Psoas muscle (tissue), 8 donors: ENCODE results near the gene FOXL2NB. TPM values are rescaled to one million over a fixed set of nuclear protein-coding genes. Genes with fewer than 3 reads are reported as not detected.

ENCODE experiments used
- ATAC-seq, 4 donors: fragments of 200-7000 bp; cut with Tn5 transposase; one replicate each; pipeline ENCODE4 v1.9.1; 2020; ENCODE audit warnings: moderate library complexity in 3 of 4, mild to moderate bottlenecking in 2 of 4
- DNase-seq, 2 donors: peaks; one replicate each; pipeline ENCODE4 v3.0.0-alpha.2; 2020
- H3K27ac ChIP-seq: fragments of 200-600 bp; one replicate; pipeline ENCODE4 v1.8.0; 2022
- H3K27me3 ChIP-seq, 3 donors: fragments of 200-600 bp in 1 of 3; one replicate each; pipeline versions ENCODE4 v1.6.1 to v1.8.0; 2013 to 2022; ENCODE audit warnings: low read length in 2 of 3, mild to moderate bottlenecking in 2 of 3, moderate library complexity in 1 of 3; ENCODE audit not compliant: insufficient read depth in 3 of 3
- H3K36me3 ChIP-seq, 2 donors: fragments of 200-600 bp in 1 of 2; one replicate each; pipeline versions ENCODE4 v1.6.1 to v1.8.0; 2013 to 2022; ENCODE audit warnings: low read depth in 1 of 2, mild to moderate bottlenecking in 1 of 2, moderate library complexity in 1 of 2; ENCODE audit not compliant: insufficient read depth in 1 of 2
- H3K4me1 ChIP-seq: fragments of 200-600 bp; one replicate; pipeline ENCODE4 v1.8.0; 2022
- H3K4me3 ChIP-seq: fragments of 200-600 bp; one replicate; pipeline ENCODE4 v1.8.0; 2022; ENCODE audit warnings: mild to moderate bottlenecking
- H3K9me3 ChIP-seq: fragments of 200-600 bp; one replicate; pipeline ENCODE4 v1.8.0; 2022
- WGBS, 3 donors: extraction: QIAGEN DNeasy Blood & Tissue Kit; methylation state at CpG; one replicate each; pipeline versions ENCODE4 v1.1.6 to v1.1.7; 2013; 5-methylcytosine and 5-hydroxymethylcytosine counted together
- intact Hi-C, 2 donors: fragments of 100-400 bp; cut with DNase I; formaldehyde crosslinking; loops; one replicate each; pipeline versions ENCODE4 v1.11.0 to v1.14.2; 2022
- polyA plus RNA-seq, 3 donors: library from polyadenylated mRNA; stranded (reverse); fragments of 200-250 nt; gene quantifications; one replicate each; pipeline ENCODE4 v1.2.3, GENCODE V29; 2013
- total RNA-seq, 4 donors: library from RNA; stranded (reverse); fragmentation: NEBNext Ultra II Directional in 2 of 4; extraction: Animal tissue kit (Norgen Biotek cat#: 25700) in 2 of 4; gene quantifications; one replicate each; pipeline versions ENCODE4 v1.2.1 to v1.2.4, GENCODE V29; 2021 to 2023
- TF ChIP-seq, protein P1 (sequence below): fragments of 200-600 bp; IDR thresholded peaks from one replicate; pipeline ENCODE4 v1.8.0; 2022; ENCODE audit warnings: antibody characterized with exemption
- donor health status: healthy with polysubstance abuse.
- donor health status: DM: no; HTN: no; CAD: no; lungs with moderate emphysema.
- donor health status: Bipolar disorder and iron deficiency.
- donor health status: healthy.
- donor health status: DM: yes; HTN: yes; CAD: no.
- donor health status: DM: no; HTN: no; CAD: no.
- donor health status: DM: no; HTN: no; CAD: no.
- donor health status: DM: yes; HTN: yes; CAD: no.

The FOXL2NB gene
- total and polyA plus RNA-seq, 7 donors, result 0.06 to 0.14 TPM; not detected in 5

DNA sequence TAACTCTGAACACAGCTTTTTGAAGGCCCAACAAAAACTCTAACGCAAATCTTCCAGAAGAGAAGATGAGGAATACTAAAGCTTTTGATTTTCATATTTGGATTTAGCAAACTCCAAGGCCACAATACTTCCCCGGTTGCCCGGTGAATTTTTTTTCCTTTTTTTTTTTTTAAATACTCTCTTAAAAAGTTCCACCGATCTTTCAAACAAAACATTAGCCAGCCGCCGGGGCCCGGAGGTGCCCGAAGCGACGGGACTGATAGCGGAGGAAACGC, 2.4 kb upstream of the FOXL2NB start:
- intact Hi-C loops, result no loop called here
- H3K9me3 ChIP-seq, result no peaks in the 10 kb centered on the region
- H3K36me3 ChIP-seq, result no peaks in the 10 kb centered on the region
- peaks cover 9% of the 10 kb centered on the region for H3K4me1 ChIP-seq
- TF ChIP-seq, protein P1, sequence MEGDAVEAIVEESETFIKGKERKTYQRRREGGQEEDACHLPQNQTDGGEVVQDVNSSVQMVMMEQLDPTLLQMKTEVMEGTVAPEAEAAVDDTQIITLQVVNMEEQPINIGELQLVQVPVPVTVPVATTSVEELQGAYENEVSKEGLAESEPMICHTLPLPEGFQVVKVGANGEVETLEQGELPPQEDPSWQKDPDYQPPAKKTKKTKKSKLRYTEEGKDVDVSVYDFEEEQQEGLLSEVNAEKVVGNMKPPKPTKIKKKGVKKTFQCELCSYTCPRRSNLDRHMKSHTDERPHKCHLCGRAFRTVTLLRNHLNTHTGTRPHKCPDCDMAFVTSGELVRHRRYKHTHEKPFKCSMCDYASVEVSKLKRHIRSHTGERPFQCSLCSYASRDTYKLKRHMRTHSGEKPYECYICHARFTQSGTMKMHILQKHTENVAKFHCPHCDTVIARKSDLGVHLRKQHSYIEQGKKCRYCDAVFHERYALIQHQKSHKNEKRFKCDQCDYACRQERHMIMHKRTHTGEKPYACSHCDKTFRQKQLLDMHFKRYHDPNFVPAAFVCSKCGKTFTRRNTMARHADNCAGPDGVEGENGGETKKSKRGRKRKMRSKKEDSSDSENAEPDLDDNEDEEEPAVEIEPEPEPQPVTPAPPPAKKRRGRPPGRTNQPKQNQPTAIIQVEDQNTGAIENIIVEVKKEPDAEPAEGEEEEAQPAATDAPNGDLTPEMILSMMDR, result no peak
- H3K27ac ChIP-seq, result no peak overlapping the region
- H3K4me3 ChIP-seq, result peak overlapping the region; percentile 72
- DNase-seq (no peak), ATAC-seq (no peak)
- H3K27me3 ChIP-seq, result peaks cover 0 to 99% (median 45%) of the 10 kb centered on the region in 3 donors
- WGBS, 3 donors, result 37 to 50% (median 43%) methylated on average over 12 of the region's 12 CpGs

DNA sequence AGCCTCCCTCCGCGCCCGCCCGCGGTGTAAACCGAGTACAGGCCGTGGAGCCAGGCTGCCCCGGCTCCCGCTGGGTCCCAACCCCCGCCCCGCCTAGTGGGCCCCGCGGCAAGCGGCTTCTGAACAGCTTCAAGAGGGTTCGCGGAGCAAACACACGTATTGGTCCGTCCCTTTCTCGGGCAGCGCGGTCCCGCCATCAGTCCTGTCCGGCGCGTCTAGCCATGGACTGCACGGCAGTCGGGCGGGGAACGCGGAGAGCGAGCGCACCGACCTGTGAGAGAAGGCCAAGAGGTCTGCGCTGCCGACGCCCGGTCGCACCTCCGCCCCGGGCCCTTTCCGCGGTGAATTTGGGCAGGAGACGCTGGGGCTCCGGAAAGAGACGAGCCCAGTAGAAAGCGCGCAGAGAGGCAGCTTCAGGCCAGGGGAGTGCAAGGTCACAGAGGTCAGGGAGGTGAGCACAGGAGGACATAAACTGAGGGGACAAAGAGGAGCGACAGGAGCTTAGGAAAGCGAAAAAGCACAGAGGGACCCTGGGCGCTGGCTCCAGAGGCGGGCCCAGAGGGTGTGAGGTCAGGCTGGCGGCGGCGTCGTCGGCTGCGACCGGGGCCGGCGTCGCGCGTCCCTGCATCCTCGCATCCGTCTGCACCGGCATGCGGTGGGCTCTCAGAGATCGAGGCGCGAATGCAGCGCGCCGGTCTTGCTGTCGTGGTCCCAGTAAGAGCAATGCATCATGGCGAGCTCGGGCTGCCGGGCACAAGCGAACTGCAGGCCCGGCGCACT, 1.9 kb upstream of the FOXL2NB start:
- DNase-seq, result no peak
- Histone ChIP-seq H3K36me3 (no peaks in the 10 kb centered on the region), H3K27me3 (peaks cover 0 to 99% (median 44%) of the 10 kb centered on the region in 3 donors), H3K9me3 (no peaks in the 10 kb centered on the region), H3K4me3 (peak overlapping the region; percentile 72), H3K4me1 (peaks cover 13% of the 10 kb centered on the region), H3K27ac (no peak overlapping the region)
- WGBS, 3 donors, result 6 to 11% (median 11%) methylated on average over 69 to 80 of the region's 80 CpGs
- TF ChIP-seq, protein P1, result no peak
- ATAC-seq, result no peak
- intact Hi-C loops, result no loop called here

DNA sequence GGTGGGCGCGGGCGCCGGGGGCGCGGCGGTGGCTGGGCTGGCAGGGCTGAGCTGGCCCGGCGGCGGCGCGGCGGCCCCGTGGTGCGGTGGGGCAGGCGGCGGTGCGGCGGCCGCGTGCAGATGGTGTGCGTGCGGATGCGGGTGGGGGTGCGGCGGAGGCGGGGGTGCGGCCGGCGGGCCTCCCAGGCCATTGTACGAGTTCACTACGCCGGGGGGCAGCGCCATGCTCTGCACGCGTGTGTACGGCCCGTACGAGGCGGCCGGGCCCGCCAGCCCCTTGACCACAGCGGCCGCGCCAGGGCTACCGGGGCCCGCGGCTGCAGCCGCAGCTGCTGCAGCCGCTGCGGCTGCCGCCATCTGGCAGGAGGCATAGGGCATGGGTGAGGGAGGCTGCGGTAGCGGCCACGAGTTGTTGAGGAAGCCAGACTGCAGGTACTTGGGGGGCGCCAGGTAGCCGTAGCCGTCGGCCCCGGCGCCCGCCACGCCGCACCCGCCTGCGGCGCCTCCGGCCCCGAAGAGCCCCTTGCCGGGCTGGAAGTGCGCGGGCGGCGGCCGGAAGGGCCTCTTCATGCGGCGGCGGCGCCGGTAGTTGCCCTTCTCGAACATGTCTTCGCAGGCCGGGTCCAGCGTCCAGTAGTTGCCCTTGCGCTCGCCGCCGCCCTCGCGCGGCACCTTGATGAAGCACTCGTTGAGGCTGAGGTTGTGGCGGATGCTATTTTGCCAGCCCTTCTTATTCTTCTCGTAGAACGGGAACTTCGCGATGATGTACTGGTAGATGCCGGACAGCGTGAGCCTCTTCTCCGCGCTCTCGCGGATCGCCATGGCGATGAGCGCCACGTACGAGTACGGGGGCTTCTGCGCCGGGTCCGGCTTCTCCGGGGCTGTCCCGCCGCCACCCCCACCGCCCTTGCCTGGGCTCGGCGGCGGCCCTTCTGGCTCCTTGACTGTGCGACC, 1.0 kb upstream of the FOXL2NB start:
- H3K4me3 ChIP-seq, result peak overlapping the region; percentile 72
- no peak overlapping the region for H3K27ac ChIP-seq
- no peaks in the 10 kb centered on the region for H3K36me3 ChIP-seq
- no peaks in the 10 kb centered on the region for H3K9me3 ChIP-seq
- 1 to 2% (median 1%) methylated on average over 65 to 120 of the region's 120 CpGs for WGBS, 3 donors
- ATAC-seq, result peak; percentile 60 to 82 (median 79)
- peak in 1 of 2 donors; percentile 72 for DNase-seq
- intact Hi-C loops, result no loop called here
- peaks cover 17% of the 10 kb centered on the region for H3K4me1 ChIP-seq
- H3K27me3 ChIP-seq, result peaks cover 0 to 99% (median 47%) of the 10 kb centered on the region in 3 donors
- TF ChIP-seq, protein P1, result peak; percentile 39

DNA sequence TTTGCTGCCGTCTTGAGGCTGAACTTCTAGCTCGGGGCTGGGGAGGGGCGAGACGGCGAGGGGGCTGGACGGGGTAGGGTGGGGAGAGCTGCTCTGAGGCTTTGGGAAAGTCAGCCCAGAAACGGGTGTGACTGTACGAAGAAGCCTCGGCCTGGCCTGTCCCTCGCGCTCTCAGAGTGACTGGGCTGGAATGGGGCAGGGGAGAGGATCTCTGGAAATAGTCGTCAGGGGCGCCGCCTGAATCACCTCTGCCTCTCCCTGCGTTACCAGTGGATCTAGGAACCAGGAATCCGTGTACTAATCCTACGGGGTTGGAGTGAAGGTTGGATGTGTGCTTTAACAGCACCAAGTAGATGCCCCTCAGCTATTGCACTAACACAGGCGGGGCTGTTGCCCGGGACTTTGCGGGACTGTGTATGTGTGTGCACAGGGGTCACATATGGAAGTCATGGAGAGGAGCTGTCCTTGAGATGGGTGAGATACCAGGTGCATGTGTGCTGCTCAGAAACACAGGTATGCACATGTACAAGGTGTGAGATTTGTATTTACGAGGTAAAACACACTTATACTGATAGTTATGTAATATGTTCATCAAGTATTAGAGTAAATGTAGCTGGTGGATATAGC, 591 bp downstream of the FOXL2NB start:
- intact Hi-C loops, result no loop called here
- Histone ChIP-seq H3K27me3 (peaks cover 0 to 92% (median 45%) of the 10 kb centered on the region in 3 donors), H3K4me3 (peak overlapping the region; percentile 72), H3K36me3 (no peaks in the 10 kb centered on the region), H3K27ac (no peak overlapping the region), H3K9me3 (no peaks in the 10 kb centered on the region), H3K4me1 (peaks cover 17% of the 10 kb centered on the region)
- DNase-seq (no peak), ATAC-seq (no peak)
- WGBS, 3 donors, result 55 to 60% (median 57%) methylated on average over 21 of the region's 21 CpGs
- TF ChIP-seq, protein P1, result no peak
